Measurements from ENCODE around the gene GSK3A. TPM values are rescaled to one million over a fixed set of nuclear protein-coding genes. Genes with fewer than 3 reads are reported as not detected.

The GSK3A gene
- total and polyA plus RNA-seq, 2 experiments from 2014 or later = 32.2 to 36.6 TPM

- Histone ChIP-seq H3K4me3 (no peak overlapping the region), H3K9me2 (replicated peaks; ENCODE audit: insufficient read depth) (no peaks in the 10 kb centered on the region), H3K27me3 (peaks cover 34% of the 10 kb centered on the region), H3K4me1 (ENCODE audit: insufficient read depth) (no peaks in the 10 kb centered on the region), H3K9me3 (ENCODE audit: low read depth) (no peaks in the 10 kb centered on the region), H3K4me2 (no peak overlapping the region), H3K79me2 (no peaks in the 10 kb centered on the region), H4K20me1 (ENCODE audit: insufficient read depth, poor library complexity, severe bottlenecking) (no peaks in the 10 kb centered on the region), H3K27ac (no peak overlapping the region), H2AFZ (no peak overlapping the region), H3K36me3 (replicated peaks; ENCODE audit: insufficient read depth, low read depth) (no peaks in the 10 kb centered on the region)
- no peak for DNase-seq (ENCODE audit: low spot score)
- no peak for TF ChIP-seq CTCF (IDR thresholded peaks at IDR 0.05; ENCODE audit: poor library complexity)
- no peak for TF ChIP-seq EZH2 (IDR thresholded peaks at IDR 0.05; ENCODE audit: borderline replicate concordance)
- no peak for TF ChIP-seq EZH2phosphoT487 (IDR thresholded peaks at IDR 0.05; ENCODE audit: low read depth, severe bottlenecking, unreplicated experiment)
Measured at GRCh38 chr19:42185277-42185676, 57.1 kb downstream of the GSK3A start.

- no peaks in the 10 kb centered on the region for H3K4me1 ChIP-seq (ENCODE audit: insufficient read depth)
- H3K36me3 ChIP-seq (replicated peaks; ENCODE audit: insufficient read depth, low read depth) = no peaks in the 10 kb centered on the region
- no peaks in the 10 kb centered on the region for H4K20me1 ChIP-seq (ENCODE audit: insufficient read depth, poor library complexity, severe bottlenecking)
- H2AFZ ChIP-seq = no peak overlapping the region
- no peak overlapping the region for H3K4me3 ChIP-seq
- TF ChIP-seq CTCF (IDR thresholded peaks at IDR 0.05; ENCODE audit: poor library complexity) = peak; percentile 74
- TF ChIP-seq EZH2 (IDR thresholded peaks at IDR 0.05; ENCODE audit: borderline replicate concordance) = no peak
- TF ChIP-seq EZH2phosphoT487 (IDR thresholded peaks at IDR 0.05; ENCODE audit: low read depth, severe bottlenecking, unreplicated experiment) = no peak
- no peak overlapping the region for H3K4me2 ChIP-seq
- peak; percentile 85 for DNase-seq (ENCODE audit: low spot score)
- H3K9me2 ChIP-seq (replicated peaks; ENCODE audit: insufficient read depth) = no peaks in the 10 kb centered on the region
- H3K27ac ChIP-seq = no peak overlapping the region
- peaks cover 42% of the 10 kb centered on the region for H3K27me3 ChIP-seq
- 6% methylated on average over 1 of the region's 1 CpG for WGBS (ENCODE audit: low lambda C conversion rate, missing lambda C conversion rate)
- no peaks in the 10 kb centered on the region for H3K9me3 ChIP-seq (ENCODE audit: low read depth)
- no peaks in the 10 kb centered on the region for H3K79me2 ChIP-seq
Measured at GRCh38 chr19:42184401-42184861, 58.0 kb downstream of the GSK3A start.

Other genes starting within 250 kb of the GSK3A start
- 0.03 TPM in 1 of 2 replicates, not detected in the other for gene ATP1A3, start 248.4 kb downstream of the GSK3A start, total RNA-seq
- gene ATP1A3, start 248.4 kb downstream of the GSK3A start, polyA plus RNA-seq = 0.82 TPM in 1 of 2 replicates, not detected in the other
- 0.60 and 0.92 TPM in 2 replicates for gene GRIK5, start 172.4 kb downstream of the GSK3A start, total RNA-seq
- gene GRIK5, start 172.4 kb downstream of the GSK3A start, polyA plus RNA-seq = 0.34 and 0.50 TPM in 2 replicates
- gene ZNF574, start 166.4 kb downstream of the GSK3A start, total RNA-seq = 10.7 and 11.8 TPM in 2 replicates
- 13.3 and 13.6 TPM in 2 replicates for gene ZNF574, start 166.4 kb downstream of the GSK3A start, polyA plus RNA-seq
- 0.16 TPM in 1 of 2 replicates, not detected in the other for gene POU2F2, start 110.2 kb downstream of the GSK3A start, total RNA-seq
- 0.15 and 0.52 TPM in 2 replicates for gene POU2F2, start 110.2 kb downstream of the GSK3A start, polyA plus RNA-seq
- gene DEDD2, start 24.9 kb downstream of the GSK3A start, total RNA-seq = 34.2 and 38.6 TPM in 2 replicates
- gene DEDD2, start 24.9 kb downstream of the GSK3A start, polyA plus RNA-seq = 37.8 and 38.6 TPM in 2 replicates
- gene ZNF526, start 22.3 kb downstream of the GSK3A start, total RNA-seq = 4.9 and 5.1 TPM in 2 replicates
- 8.6 and 9.7 TPM in 2 replicates for gene ZNF526, start 22.3 kb downstream of the GSK3A start, polyA plus RNA-seq
- 32.6 and 47.1 TPM in 2 replicates for gene ERF, start 12.5 kb upstream of the GSK3A start, total RNA-seq
- gene ERF, start 12.5 kb upstream of the GSK3A start, polyA plus RNA-seq = 20.4 and 24.4 TPM in 2 replicates
- 14.3 and 17.4 TPM in 2 replicates for gene CIC, start 26.6 kb upstream of the GSK3A start, total RNA-seq
- 19.3 and 23.2 TPM in 2 replicates for gene CIC, start 26.6 kb upstream of the GSK3A start, polyA plus RNA-seq
- gene PRR19, start 59.5 kb upstream of the GSK3A start, total RNA-seq = 0.24 and 2.2 TPM in 2 replicates
- 1.9 and 3.0 TPM in 2 replicates for gene PRR19, start 59.5 kb upstream of the GSK3A start, polyA plus RNA-seq
- gene PAFAH1B3, start 60.0 kb upstream of the GSK3A start, total RNA-seq = 46.1 and 70.6 TPM in 2 replicates
- 98.6 and 116 TPM in 2 replicates for gene PAFAH1B3, start 60.0 kb upstream of the GSK3A start, polyA plus RNA-seq
- 0.40 TPM in 1 of 2 replicates, not detected in the other for gene TMEM145, start 70.7 kb upstream of the GSK3A start, total RNA-seq
- gene TMEM145, start 70.7 kb upstream of the GSK3A start, polyA plus RNA-seq = 0.58 TPM in 1 of 2 replicates, not detected in the other
- gene MEGF8, start 83.0 kb upstream of the GSK3A start, total RNA-seq = 11.0 and 19.2 TPM in 2 replicates
- gene MEGF8, start 83.0 kb upstream of the GSK3A start, polyA plus RNA-seq = 7.6 and 8.3 TPM in 2 replicates
- gene CNFN, start 147.7 kb upstream of the GSK3A start, total RNA-seq = 0.93 TPM in 1 of 2 replicates, not detected in the other
- 8.3 and 8.8 TPM in 2 replicates for gene CNFN, start 147.7 kb upstream of the GSK3A start, polyA plus RNA-seq
- 6.4 and 11.2 TPM in 2 replicates for gene LIPE, start 184.8 kb upstream of the GSK3A start, total RNA-seq
- 5.4 and 7.1 TPM in 2 replicates for gene LIPE, start 184.8 kb upstream of the GSK3A start, polyA plus RNA-seq
- gene CXCL17, start 200.3 kb upstream of the GSK3A start, total RNA-seq = 4.4 and 6.7 TPM in 2 replicates
- 15.3 and 16.7 TPM in 2 replicates for gene CXCL17, start 200.3 kb upstream of the GSK3A start, polyA plus RNA-seq